HT-29 (cell line): ENCODE data around the gene DRAM1. TPM values are rescaled to one million over a fixed set of nuclear protein-coding genes. Genes with fewer than 3 reads are reported as not detected.
"Not testable (repeated sequence)": the region's sequence is repeated elsewhere in the genome, so short reads cannot be mapped to it uniquely, and the experiment has no call there.

Experiments
- DNase-seq: peaks from one replicate; pipeline ENCODE4 v3.0.0-alpha.2; 2015; ENCODE audit warnings: low spot score
- total RNA-seq: library from RNA; depleted of rRNA; stranded (reverse); fragments of >200 nt; shearing (Covaris generic); gene quantifications from 2 replicates; pipeline ENCODE4 v1.2.3, GENCODE V29; 2014

The DRAM1 gene
- total RNA-seq, 1 experiment from 2014 or later = 1.1 TPM

- no peak for DNase-seq
These were observed 25.3 kb downstream of the DRAM1 start for GRCh38 chr12:101902641-101903040.

GRCh38 chr12:101906226-101906625, 28.8 kb downstream of the DRAM1 start:
- DNase-seq = no peak

- peak; percentile 49 for DNase-seq
These were observed 31.0 kb downstream of the DRAM1 start for GRCh38 chr12:101908395-101908794.

- DNase-seq = no peak
These were observed 32.3 kb downstream of the DRAM1 start for GRCh38 chr12:101909646-101910045.

GRCh38 chr12:101915841-101916240, 38.5 kb downstream of the DRAM1 start:
- no peak for DNase-seq

GRCh38 chr12:101918805-101919204, 41.4 kb downstream of the DRAM1 start:
- DNase-seq = not testable (repeated sequence)

- no peak for DNase-seq
These were observed 42.1 kb downstream of the DRAM1 start for GRCh38 chr12:101919447-101919846.

- DNase-seq = no peak
These were observed 43.5 kb downstream of the DRAM1 start for GRCh38 chr12:101920906-101921305.

- DNase-seq = no peak
These were observed 45.8 kb downstream of the DRAM1 start for GRCh38 chr12:101923045-101923718.

- DNase-seq = no peak
These were observed 47.2 kb downstream of the DRAM1 start for GRCh38 chr12:101924618-101925017.

- no peak for DNase-seq
These were observed 48.0 kb downstream of the DRAM1 start for GRCh38 chr12:101925361-101925760.

GRCh38 chr12:101925935-101926334, 48.6 kb downstream of the DRAM1 start:
- DNase-seq = no peak

GRCh38 chr12:101927036-101927435, 49.7 kb downstream of the DRAM1 start:
- no peak for DNase-seq

- DNase-seq = no peak
These were observed 50.6 kb downstream of the DRAM1 start for GRCh38 chr12:101927999-101928398.

GRCh38 chr12:101928556-101928955, 51.2 kb downstream of the DRAM1 start:
- no peak for DNase-seq

GRCh38 chr12:101929365-101930041, 52.1 kb downstream of the DRAM1 start:
- DNase-seq = no peak

GRCh38 chr12:101931498-101932326, 54.3 kb downstream of the DRAM1 start:
- DNase-seq = no peak

- no peak for DNase-seq
These were observed 56.6 kb downstream of the DRAM1 start for GRCh38 chr12:101933866-101934514.

- no peak for DNase-seq
These were observed 58.7 kb downstream of the DRAM1 start for GRCh38 chr12:101935890-101936746.

- DNase-seq = no peak
These were observed 61.9 kb downstream of the DRAM1 start for GRCh38 chr12:101939306-101939705.

GRCh38 chr12:101939856-101940265, 62.5 kb downstream of the DRAM1 start:
- DNase-seq = peak; percentile 68
